KMS-11 (cell line): Measurements from ENCODE around the gene OXCT2.
A peak's percentile ranks its signal among the peaks of the same experiment; 100 is the strongest.
"Not testable (repeated sequence)": the region's sequence is repeated elsewhere in the genome, so short reads cannot be mapped to it uniquely, and the experiment has no call there.

Source experiments
- H2AFZ ChIP-seq: fragments of 200-600 bp; sonication (generic); 2 replicates; pipeline ENCODE4 v1.6.1; 2016; ENCODE audit warnings: antibody characterized with exemption, mixed run types, low read depth
- H3K27ac ChIP-seq: fragments of 200-600 bp; sonication (generic); 2 replicates; pipeline ENCODE4 v1.6.1; 2016; ENCODE audit warnings: mild to moderate bottlenecking, mixed run types
- H3K27me3 ChIP-seq: fragments of 200-600 bp; sonication (generic); 2 replicates; pipeline ENCODE4 v1.6.1; 2017; ENCODE audit warnings: mild to moderate bottlenecking, low read depth, mixed run types, moderate library complexity; ENCODE audit not compliant: insufficient read depth
- H3K36me3 ChIP-seq: fragments of 200-600 bp; sonication (generic); 2 replicates; pipeline ENCODE4 v1.6.1; 2017; ENCODE audit warnings: mild to moderate bottlenecking, mixed run types; ENCODE audit not compliant: insufficient read depth
- H3K4me1 ChIP-seq: fragments of 200-600 bp; sonication (generic); 2 replicates; pipeline ENCODE4 v1.6.1; 2016; ENCODE audit warnings: mild to moderate bottlenecking, low read depth, mixed run types; ENCODE audit not compliant: poor library complexity, severe bottlenecking
- H3K4me2 ChIP-seq: fragments of 200-600 bp; sonication (generic); 2 replicates; pipeline ENCODE4 v1.7.0; 2016; ENCODE audit warnings: mild to moderate bottlenecking, mixed run types
- H3K4me3 ChIP-seq: fragments of 200-600 bp; sonication (generic); IDR thresholded peaks from 2 replicates; pipeline ENCODE4 v1.6.1; 2017; ENCODE audit warnings: low read depth, low read length, mixed read lengths; ENCODE audit not compliant: insufficient read depth
- H3K79me2 ChIP-seq: fragments of 200-600 bp; sonication (generic); 2 replicates; pipeline ENCODE4 v1.6.1; 2016; ENCODE audit warnings: low read depth, mixed run types; ENCODE audit not compliant: insufficient read depth
- H3K9ac ChIP-seq: fragments of 200-600 bp; sonication (generic); 2 replicates; pipeline ENCODE4 v1.6.1; 2016; ENCODE audit warnings: mild to moderate bottlenecking, mixed run types
- H4K20me1 ChIP-seq: fragments of 200-600 bp; sonication (generic); 2 replicates; pipeline ENCODE4 v1.6.1; 2016; ENCODE audit warnings: mild to moderate bottlenecking, mixed run types; ENCODE audit not compliant: insufficient read depth
- CTCF ChIP-seq: fragments of 200-600 bp; sonication (generic); conservative IDR thresholded peaks from 2 replicates; pipeline ENCODE4 v1.6.1; 2017; ENCODE audit warnings: low read depth, mild to moderate bottlenecking, antibody characterized with exemption, low read length, moderate library complexity, mixed read lengths

The OXCT2 gene

GRCh38 chr1:39788426-39788757, 17.2 kb upstream of the OXCT2 start:
- Histone ChIP-seq H3K27me3 (no peaks in the 10 kb centered on the region), H3K4me2 (no peak overlapping the region), H3K4me1 (peaks cover 8% of the 10 kb centered on the region), H3K27ac (no peak overlapping the region), H3K36me3 (no peaks in the 10 kb centered on the region), H4K20me1 (no peaks in the 10 kb centered on the region), H3K4me3 (no peak overlapping the region), H2AFZ (peak overlapping the region; percentile 75), H3K79me2 (no peaks in the 10 kb centered on the region), H3K9ac (peak overlapping the region; percentile 84)
- no peak for TF ChIP-seq CTCF

DNA sequence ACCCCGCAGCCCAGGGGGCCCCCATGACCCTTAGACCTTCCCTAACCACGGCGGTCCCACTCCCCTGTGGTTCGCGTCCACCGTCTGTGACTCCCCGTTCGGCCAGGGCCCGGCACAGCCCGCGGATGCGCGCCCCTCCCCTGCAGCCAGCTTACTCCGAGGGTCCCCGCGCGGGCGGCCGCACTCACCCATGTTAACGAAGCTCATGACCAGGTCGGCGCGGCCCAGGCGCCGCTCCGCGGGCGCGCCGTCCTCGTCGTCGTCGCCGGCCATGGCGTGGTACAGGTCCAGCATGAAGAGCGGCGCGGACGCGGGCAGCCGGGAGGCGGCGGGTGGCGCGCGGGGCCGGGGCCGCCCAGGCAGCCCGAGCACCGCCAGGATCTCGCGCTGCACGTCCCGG, 16.8 kb upstream of the OXCT2 start:
- not testable (repeated sequence) for H3K36me3 ChIP-seq, H3K9ac ChIP-seq, H3K27me3 ChIP-seq, H3K4me1 ChIP-seq, H4K20me1 ChIP-seq, H3K27ac ChIP-seq, H3K4me2 ChIP-seq, H3K79me2 ChIP-seq, H3K4me3 ChIP-seq, H2AFZ ChIP-seq

DNA sequence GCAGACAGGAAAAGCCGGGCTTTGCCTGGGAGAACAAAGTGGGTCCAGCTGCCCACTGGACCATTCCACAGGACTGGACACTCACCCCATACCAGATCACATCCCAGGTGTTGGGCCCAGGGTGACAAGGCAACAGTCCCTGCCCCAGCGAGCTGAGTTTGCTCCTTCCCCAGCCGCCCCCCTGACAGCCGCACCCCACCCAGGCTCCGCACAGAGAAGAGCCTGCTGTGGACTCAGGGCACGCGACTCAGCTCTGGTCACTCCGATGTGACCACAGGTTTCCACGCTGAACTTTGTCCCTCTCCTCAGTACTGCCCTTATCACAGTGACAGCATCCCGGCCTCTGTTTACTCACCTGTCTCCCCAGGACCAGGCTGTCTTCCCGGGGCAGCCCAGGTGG, 16.3 kb upstream of the OXCT2 start:
- TF ChIP-seq CTCF, result no peak
- Histone ChIP-seq H3K4me3 (no peak overlapping the region), H4K20me1 (no peaks in the 10 kb centered on the region), H3K27ac (no peak overlapping the region), H2AFZ (no peak overlapping the region), H3K4me2 (no peak overlapping the region), H3K36me3 (no peaks in the 10 kb centered on the region), H3K4me1 (peaks cover 8% of the 10 kb centered on the region), H3K27me3 (no peaks in the 10 kb centered on the region), H3K9ac (no peak overlapping the region), H3K79me2 (no peaks in the 10 kb centered on the region)

- H2AFZ ChIP-seq, H4K20me1 ChIP-seq, H3K9ac ChIP-seq, H3K36me3 ChIP-seq, H3K4me2 ChIP-seq, H3K4me3 ChIP-seq, H3K79me2 ChIP-seq, H3K27me3 ChIP-seq, H3K4me1 ChIP-seq, H3K27ac ChIP-seq: not testable (repeated sequence)
Measured at GRCh38 chr1:39787108-39787375, 15.9 kb upstream of the OXCT2 start.

DNA sequence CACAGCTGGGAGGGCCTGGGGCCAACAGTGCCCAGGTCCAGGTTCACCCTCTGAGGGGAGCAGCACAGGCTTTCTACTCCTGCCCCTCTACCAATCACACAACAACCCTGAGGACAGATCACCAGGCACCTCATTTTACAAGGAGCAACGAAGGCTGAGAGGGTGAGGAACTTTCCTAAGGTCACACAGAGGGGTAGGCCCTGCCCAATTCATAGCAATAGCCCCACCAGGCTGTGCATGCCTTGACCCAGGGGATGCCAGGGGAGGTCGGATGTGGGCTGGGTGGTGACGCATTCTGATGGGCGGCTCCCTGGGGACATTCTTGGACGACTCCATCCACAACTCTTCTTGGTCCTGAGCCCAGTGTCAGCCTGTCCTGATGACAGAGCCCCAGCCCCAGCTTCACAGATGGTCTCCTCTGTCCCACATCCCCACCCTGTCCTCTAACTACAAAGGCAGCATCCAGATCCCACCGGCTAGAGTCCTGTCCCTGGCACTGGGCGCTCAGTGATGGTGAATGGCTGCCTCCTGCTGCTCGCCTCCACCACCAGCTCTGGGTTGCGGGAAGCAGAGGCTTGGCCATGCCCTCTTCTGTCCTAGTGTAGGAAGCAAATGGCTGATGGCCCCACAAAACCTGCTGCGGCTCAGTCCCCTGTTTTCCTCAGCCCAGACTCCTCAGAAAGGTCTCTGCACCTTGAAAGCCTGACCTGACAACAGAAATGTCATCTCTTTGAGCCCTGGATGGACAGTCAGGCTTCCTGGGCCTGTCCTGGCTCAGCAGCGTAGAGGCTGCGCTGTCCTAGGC, 15.4 kb upstream of the OXCT2 start:
- not testable (repeated sequence) for H2AFZ ChIP-seq, H3K9ac ChIP-seq

DNA sequence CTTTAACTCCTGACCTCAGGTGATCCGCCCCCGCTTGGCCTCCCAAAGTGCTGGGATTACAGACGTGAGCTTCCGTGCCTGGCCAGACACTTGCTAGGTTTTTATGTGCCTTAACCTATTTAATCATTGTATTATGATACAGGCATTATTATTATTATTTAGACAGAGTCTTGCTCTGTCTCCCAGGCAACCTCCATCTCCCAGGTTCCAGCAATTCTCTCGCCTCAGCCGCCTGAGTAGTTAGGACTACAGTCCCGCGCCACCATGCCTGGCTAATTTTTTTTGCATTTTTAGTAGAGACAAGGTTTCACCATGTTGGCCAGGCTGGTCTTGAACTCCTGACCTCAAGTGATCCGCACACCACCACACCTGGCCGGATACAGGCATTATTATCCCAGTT, 11.5 kb upstream of the OXCT2 start:
- H3K27ac ChIP-seq, H3K4me1 ChIP-seq, H2AFZ ChIP-seq, H4K20me1 ChIP-seq, H3K9ac ChIP-seq, H3K4me2 ChIP-seq, H3K4me3 ChIP-seq, H3K79me2 ChIP-seq, H3K27me3 ChIP-seq, H3K36me3 ChIP-seq: not testable (repeated sequence)

More for the DNA sequence above, 15.4 kb upstream of the OXCT2 start:
- H3K4me1 ChIP-seq, H3K27ac ChIP-seq, H4K20me1 ChIP-seq, H3K4me2 ChIP-seq, H3K36me3 ChIP-seq, H3K27me3 ChIP-seq, H3K4me3 ChIP-seq, H3K79me2 ChIP-seq: not testable (repeated sequence)
